ENCODE results near the gene SREBF1. TPM values are rescaled to one million over a fixed set of nuclear protein-coding genes. Genes with fewer than 3 reads are reported as not detected.
A peak's percentile ranks its signal among the peaks of the same experiment; 100 is the strongest.

SREBF1 gene
- polyA plus RNA-seq, 3 donors: 7.6 to 35.9 (median 10.5) TPM

DNA sequence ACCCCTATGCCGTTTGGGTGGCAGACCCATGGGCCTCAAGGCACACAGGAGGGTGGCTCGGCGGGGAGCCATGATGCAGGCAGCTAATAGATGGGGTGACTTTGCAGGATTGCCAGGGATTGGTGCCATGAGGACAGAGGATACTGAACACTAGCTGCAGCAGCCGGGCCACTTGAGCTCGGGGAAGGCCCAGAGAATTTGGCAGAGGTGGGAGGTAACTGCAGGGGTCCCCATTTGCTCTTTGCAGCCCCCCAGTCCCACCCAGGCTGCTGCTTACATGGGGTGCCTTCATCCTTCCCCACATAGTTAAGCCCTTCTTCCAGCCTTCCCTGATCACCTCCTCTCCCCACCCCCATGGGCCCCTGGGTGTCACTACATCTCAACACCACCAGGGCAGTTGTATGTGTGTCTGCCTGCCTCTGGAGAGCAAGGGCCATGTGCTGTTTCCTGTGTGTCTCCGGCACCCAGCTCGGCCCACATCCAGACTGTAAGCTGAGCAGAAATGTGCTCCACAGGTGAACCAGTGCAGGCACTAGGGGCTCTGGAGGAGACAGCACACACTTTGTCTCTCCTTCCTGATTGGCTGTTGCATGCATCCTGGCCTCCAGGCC, 52.0 kb downstream of the SREBF1 start:
- Mint-ChIP-seq H3K4me1 (peaks cover 27% of the 10 kb centered on the region), H3K9me3 (peaks cover 0 to 7% (median 4%) of the 10 kb centered on the region in 7 donors), H3K27ac (peak overlapping the region in 1 of 7 donors; percentile 57), H3K4me3 (peak overlapping the region in 1 of 2 donors; percentile 91), H3K36me3 (peaks cover 0 to 5% of the 10 kb centered on the region in 2 donors), H3K27me3 (ENCODE audit: low read depth in 3 of 3) (peaks cover 45 to 58% (median 52%) of the 10 kb centered on the region in 3 donors)
- Histone ChIP-seq H2AFZ (ENCODE audit: insufficient read depth, low read depth, low read length, poor library complexity, severe bottlenecking) (no peak overlapping the region), H3K27ac (ENCODE audit: low read depth in 1 of 2, low read length in 2 of 2) (no peak overlapping the region), H3K36me3 (replicated peaks in 1 of 2; ENCODE audit: control insufficient read depth in 1 of 2, insufficient read depth in 2 of 2, low read length in 2 of 2) (no peaks in the 10 kb centered on the region), H3K9me3 (replicated peaks in 1 of 2; ENCODE audit: control insufficient read depth in 1 of 2, insufficient read depth in 1 of 2, low read length in 2 of 2) (no peaks in the 10 kb centered on the region), H3K4me2 (replicated peaks; ENCODE audit: extremely low read depth, low read length, poor library complexity, severe bottlenecking) (no peak overlapping the region), H3K4me1 (ENCODE audit: control insufficient read depth in 1 of 2, insufficient read depth in 2 of 2, low read length in 2 of 2) (peaks cover 18 to 39% of the 10 kb centered on the region in 2 donors), H4K20me1 (ENCODE audit: insufficient read depth, low read length) (peaks cover 98% of the 10 kb centered on the region), H3K79me2 (ENCODE audit: insufficient read depth, low read length) (peaks cover 8% of the 10 kb centered on the region), H3K9ac (ENCODE audit: insufficient read depth, low read length, poor library complexity, severe bottlenecking) (no peak overlapping the region), H3K27me3 (ENCODE audit: control insufficient read depth in 2 of 2, insufficient read depth in 2 of 2, low read length in 2 of 2) (peaks cover 27 to 40% of the 10 kb centered on the region in 2 donors), H3K4me3 (replicated peaks in 1 of 3; ENCODE audit: low read depth in 2 of 3, low read length in 3 of 3) (no peak overlapping the region)
- TF ChIP-seq, protein P1, sequence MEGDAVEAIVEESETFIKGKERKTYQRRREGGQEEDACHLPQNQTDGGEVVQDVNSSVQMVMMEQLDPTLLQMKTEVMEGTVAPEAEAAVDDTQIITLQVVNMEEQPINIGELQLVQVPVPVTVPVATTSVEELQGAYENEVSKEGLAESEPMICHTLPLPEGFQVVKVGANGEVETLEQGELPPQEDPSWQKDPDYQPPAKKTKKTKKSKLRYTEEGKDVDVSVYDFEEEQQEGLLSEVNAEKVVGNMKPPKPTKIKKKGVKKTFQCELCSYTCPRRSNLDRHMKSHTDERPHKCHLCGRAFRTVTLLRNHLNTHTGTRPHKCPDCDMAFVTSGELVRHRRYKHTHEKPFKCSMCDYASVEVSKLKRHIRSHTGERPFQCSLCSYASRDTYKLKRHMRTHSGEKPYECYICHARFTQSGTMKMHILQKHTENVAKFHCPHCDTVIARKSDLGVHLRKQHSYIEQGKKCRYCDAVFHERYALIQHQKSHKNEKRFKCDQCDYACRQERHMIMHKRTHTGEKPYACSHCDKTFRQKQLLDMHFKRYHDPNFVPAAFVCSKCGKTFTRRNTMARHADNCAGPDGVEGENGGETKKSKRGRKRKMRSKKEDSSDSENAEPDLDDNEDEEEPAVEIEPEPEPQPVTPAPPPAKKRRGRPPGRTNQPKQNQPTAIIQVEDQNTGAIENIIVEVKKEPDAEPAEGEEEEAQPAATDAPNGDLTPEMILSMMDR (IDR thresholded peaks at IDR 0.05): no peak
- DNase-seq: no peak
- intact Hi-C loops (cut with micrococcal nuclease): no loop called here
- 78% methylated on average over 5 of the region's 7 CpGs for WGBS (ENCODE audit: insufficient coverage)

DNA sequence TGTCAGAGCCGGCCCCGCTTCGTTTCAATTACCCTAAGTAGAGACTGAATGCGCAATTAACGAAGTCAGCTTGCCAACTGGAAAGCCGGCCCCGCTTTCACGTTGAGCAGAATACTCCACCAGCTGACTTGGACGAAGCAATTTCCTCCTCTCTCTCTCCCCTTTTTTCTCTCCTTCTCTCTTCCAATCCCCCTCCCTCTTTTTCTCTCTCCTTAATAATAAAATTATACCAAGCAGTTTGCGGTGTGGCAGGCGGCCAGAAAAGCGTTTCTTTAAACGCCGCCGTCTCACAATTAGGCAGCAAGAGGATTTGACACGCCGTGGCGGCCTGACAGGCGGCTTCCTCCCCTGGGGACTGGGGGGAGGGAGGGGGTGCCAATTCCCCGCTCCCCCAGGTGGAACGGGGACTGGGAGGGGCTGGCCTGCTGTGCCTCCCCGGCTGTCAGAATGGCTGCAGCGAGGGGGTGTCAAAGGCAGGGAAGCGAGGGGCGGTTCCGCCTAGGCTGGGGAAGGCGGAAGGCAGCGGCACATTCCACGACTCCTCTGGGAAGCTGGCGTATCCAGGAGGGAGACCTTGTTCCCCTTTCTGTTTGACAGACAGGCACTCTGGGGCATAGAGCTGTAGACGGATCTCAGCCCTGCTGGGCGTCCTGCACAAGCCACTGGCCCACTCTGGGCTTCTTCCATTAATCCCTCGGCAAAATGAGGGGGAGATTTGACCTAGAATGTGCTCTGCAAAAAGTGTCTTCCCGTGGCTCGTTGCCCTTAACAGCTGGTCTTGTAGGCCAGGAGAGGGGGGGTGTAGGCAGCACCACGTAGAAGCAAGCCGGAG, 52.7 kb downstream of the SREBF1 start:
- Histone ChIP-seq H3K4me2 (replicated peaks; ENCODE audit: extremely low read depth, low read length, poor library complexity, severe bottlenecking) (peak overlapping the region; percentile 74), H3K79me2 (ENCODE audit: insufficient read depth, low read length) (peaks cover 8% of the 10 kb centered on the region), H3K36me3 (replicated peaks in 1 of 2; ENCODE audit: control insufficient read depth in 1 of 2, insufficient read depth in 2 of 2, low read length in 2 of 2) (no peaks in the 10 kb centered on the region), H3K9me3 (replicated peaks in 1 of 2; ENCODE audit: control insufficient read depth in 1 of 2, insufficient read depth in 1 of 2, low read length in 2 of 2) (no peaks in the 10 kb centered on the region), H3K4me1 (ENCODE audit: control insufficient read depth in 1 of 2, insufficient read depth in 2 of 2, low read length in 2 of 2) (peaks cover 18 to 39% of the 10 kb centered on the region in 2 donors), H3K27me3 (ENCODE audit: control insufficient read depth in 2 of 2, insufficient read depth in 2 of 2, low read length in 2 of 2) (peaks cover 27 to 40% of the 10 kb centered on the region in 2 donors), H4K20me1 (ENCODE audit: insufficient read depth, low read length) (peaks cover 97% of the 10 kb centered on the region), H3K27ac (ENCODE audit: low read depth in 1 of 2, low read length in 2 of 2) (no peak overlapping the region), H2AFZ (ENCODE audit: insufficient read depth, low read depth, low read length, poor library complexity, severe bottlenecking) (no peak overlapping the region), H3K9ac (ENCODE audit: insufficient read depth, low read length, poor library complexity, severe bottlenecking) (no peak overlapping the region), H3K4me3 (replicated peaks in 1 of 3; ENCODE audit: low read depth in 2 of 3, low read length in 3 of 3) (peak overlapping the region in 1 of 3 experiments; percentile 64)
- 13% methylated on average over 32 of the region's 37 CpGs for WGBS (ENCODE audit: insufficient coverage)
- Mint-ChIP-seq H3K9me3 (peaks cover 0 to 7% (median 4%) of the 10 kb centered on the region in 7 donors), H3K36me3 (peaks cover 0 to 5% of the 10 kb centered on the region in 2 donors), H3K27me3 (ENCODE audit: low read depth in 3 of 3) (peaks cover 44 to 58% (median 56%) of the 10 kb centered on the region in 3 donors), H3K4me3 (peak overlapping the region; percentile 62 to 91), H3K4me1 (peaks cover 27% of the 10 kb centered on the region), H3K27ac (peak overlapping the region in 2 of 7 donors; percentile 36 to 48)
- DNase-seq: no peak
- intact Hi-C loops (cut with micrococcal nuclease): no loop called here
- TF ChIP-seq, protein P1 (IDR thresholded peaks at IDR 0.05): no peak

Measured in CD14-positive monocyte (primary cell).